Epidermal melanocyte (primary cell): Measurements from ENCODE around the gene ANKRA2.
A peak's percentile ranks its signal among the peaks of the same experiment; 100 is the strongest.
"Not testable (repeated sequence)": the region's sequence is repeated elsewhere in the genome, so short reads cannot be mapped to it uniquely, and the experiment has no call there.

Experiments
- DNase-seq: peaks from one replicate; pipeline ENCODE4 v3.0.0; 2011; ENCODE audit warnings: low spot score; ENCODE audit not compliant: insufficient read length

Gene ANKRA2

DNA sequence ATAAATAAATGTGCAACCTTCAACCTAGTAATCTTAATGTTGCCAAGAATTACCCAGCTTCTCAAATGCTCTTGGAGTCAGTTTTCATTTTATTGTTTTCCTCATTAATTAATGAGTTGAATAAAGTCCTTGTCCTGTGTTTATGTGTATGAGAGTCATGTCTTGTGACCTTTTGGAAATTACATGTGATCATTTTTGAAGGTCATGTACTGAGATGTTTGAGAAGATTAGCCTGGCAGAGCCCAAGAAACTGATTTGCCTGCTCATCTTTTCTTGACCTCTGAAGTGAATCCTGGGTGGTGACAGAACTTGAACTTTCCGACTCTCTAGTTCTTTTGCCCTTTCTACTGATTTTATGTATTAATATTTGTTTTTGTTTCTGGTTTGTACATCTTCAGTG lies 15.4 kb downstream of the ANKRA2 start:
- no peak for DNase-seq

DNA sequence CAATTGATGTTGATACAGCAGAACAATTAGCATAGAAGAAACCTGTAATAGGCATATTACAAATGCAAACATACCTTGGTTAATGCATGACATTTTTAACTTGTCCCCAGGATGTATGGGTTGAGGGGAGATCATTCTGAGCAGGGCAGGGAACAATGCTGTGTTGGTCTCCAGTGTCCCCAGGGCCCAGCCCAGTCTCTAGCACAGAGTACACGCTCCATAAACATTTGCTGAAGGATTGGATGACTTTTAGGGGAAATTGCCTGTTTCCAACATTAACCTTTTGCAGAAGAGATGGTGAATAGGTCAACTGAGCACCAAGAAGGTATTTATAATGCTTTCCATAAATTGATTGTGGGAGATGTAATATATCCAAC lies 20.0 kb downstream of the ANKRA2 start:
- no peak for DNase-seq

DNA sequence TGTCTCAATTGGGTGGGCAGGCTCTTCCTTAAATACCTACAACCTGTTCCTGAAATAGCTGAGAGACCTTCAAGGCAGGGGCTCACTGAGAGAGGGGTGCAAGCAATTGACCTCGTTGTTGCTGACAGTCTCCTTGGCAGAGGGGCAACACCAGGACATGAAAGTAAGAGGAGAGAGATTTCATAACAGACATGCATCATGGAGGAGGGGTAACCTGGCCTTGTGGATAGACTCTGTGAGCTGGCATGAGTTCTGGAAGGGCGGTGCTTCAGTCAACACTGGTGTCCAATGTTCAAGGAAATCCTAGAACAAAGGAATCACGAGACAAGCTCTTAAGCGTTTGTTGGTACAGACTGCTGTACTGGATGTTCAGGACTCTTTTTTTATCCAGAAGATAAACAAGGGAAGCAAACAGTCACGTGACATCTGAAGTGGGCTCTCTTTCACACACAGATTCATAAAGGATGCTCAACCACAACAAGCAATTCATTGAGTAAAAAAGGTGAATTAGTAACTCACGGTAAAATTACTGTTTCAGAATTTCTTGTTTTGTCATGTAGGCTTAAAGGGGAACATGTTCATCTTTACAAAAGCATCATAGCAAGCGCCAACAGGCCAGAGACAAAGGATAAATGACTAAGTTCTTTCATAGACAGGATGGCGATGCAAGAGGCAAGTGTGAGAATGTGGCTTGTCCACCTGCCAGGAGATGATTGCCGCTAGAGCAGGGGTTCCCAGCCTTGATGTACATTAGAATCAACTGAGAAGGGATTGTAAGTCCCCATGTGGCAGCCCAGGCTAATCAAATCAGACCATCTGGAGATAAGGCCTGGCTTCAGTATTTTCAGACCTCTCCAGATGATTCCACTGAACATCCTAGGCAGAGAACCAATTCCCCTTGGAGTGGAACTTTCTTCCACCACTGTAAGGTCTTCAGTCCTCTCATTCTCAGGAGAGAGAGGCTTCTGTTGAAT lies 20.7 kb downstream of the ANKRA2 start:
- DNase-seq = no peak

GRCh38 chr5:73542020-73542419 lies 23.4 kb downstream of the ANKRA2 start:
- DNase-seq = no peak

DNA sequence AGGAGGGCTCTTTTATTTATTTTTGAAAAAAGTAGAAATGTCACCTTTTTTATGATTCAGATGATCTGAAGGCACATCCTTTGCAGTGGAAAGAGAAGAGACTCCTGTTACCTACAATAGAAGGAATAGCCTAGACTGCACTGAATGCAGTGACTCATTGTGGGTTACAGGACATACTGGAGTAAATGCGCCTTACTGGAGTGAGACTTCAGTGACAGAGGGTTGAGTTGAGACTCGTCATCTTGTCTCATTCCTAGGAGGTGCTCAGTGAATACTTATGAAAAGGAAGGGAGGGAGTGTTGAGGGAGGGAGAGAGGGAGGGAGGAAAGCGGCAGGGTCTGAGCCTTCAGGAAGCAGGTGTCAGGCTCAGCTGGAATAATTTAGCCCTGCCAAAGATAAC lies 25.2 kb downstream of the ANKRA2 start:
- DNase-seq = no peak

GRCh38 chr5:73539730-73540129 lies 25.7 kb downstream of the ANKRA2 start:
- no peak for DNase-seq

- DNase-seq = no peak
Measured at GRCh38 chr5:73534971-73535370, 30.5 kb downstream of the ANKRA2 start.

- no peak for DNase-seq
Measured at GRCh38 chr5:73534011-73534644, 31.3 kb downstream of the ANKRA2 start.

- DNase-seq = no peak
Measured at GRCh38 chr5:73532195-73532594, 33.2 kb downstream of the ANKRA2 start.

GRCh38 chr5:73531356-73531755 lies 34.1 kb downstream of the ANKRA2 start:
- DNase-seq = no peak

- no peak for DNase-seq
Measured at GRCh38 chr5:73529081-73529480, 36.4 kb downstream of the ANKRA2 start.

- no peak for DNase-seq
Measured at GRCh38 chr5:73528248-73528647, 37.2 kb downstream of the ANKRA2 start.

GRCh38 chr5:73525606-73526203 lies 39.7 kb downstream of the ANKRA2 start:
- DNase-seq = no peak

DNA sequence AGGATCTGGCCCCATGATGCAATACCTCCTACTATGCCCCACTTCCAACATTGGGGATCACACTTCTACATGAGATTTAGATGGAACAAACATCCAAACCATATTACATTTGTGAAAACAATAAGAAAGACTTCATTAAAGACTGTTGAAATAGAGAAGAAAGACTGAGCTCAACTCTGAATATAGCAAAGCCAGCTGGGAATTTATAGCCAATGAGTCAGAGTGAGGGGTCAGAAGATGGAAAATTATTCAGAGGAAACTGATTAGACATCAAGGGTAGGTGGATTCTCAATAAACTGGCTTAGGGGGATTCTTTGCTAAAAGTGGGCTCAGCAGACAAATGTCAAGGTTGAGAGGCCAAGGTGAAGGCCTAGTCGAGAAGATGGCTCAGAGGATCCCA lies 41.6 kb downstream of the ANKRA2 start:
- no peak for DNase-seq

DNA sequence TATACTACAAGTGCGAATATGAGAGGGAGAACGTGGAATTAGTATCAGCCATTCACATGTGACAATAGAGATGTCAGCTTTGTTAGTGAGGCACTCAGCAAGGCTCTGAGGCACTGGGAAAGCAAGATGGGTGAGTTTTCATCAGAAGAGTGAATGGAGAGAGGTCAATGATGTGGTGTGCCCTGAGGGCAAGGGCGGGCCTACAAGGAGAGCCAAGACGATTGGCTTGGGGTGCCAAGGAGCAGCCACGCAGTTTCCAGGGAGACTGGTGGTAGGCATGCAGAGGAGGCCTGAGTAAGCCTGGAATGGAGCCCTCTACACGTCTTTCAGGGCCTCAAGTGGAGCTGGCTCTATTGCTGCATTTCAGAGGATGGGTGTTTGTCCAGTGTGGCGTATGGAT lies 42.5 kb downstream of the ANKRA2 start:
- no peak for DNase-seq

DNA sequence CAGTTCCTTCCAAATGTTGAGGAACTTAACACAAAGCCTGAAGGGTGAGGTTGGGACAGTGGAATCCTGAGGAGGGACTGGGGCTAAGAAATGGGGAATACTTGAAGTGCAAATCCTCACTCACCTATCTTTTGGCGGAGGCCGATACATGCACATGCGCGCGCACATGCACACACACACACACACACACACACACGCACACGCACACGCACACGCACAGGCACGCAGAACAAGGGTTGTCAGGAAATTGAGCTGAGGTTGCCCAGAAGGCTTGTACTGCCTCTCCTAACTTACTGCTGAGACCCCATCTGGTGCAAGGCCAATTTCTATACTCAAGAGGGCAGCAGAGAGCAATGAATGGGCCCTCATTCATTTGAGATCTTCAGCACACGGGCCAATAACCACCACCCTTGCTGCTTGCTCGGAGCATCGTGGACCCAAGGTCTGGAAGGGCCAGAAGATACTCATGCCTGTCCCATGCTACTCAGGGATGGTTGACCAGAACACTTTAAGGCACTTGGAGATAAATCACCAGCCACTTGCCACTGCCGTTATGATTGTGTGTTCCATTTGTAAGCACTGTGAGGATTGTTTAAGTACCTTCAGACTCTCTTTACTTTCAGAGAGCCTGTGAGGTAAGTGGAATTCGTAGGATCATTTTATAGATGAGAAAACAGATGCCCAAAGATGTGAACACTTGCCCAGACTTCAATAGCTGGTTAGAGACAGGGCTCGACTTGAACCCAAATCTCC lies 45.7 kb downstream of the ANKRA2 start:
- peak; percentile 86 for DNase-seq

DNA sequence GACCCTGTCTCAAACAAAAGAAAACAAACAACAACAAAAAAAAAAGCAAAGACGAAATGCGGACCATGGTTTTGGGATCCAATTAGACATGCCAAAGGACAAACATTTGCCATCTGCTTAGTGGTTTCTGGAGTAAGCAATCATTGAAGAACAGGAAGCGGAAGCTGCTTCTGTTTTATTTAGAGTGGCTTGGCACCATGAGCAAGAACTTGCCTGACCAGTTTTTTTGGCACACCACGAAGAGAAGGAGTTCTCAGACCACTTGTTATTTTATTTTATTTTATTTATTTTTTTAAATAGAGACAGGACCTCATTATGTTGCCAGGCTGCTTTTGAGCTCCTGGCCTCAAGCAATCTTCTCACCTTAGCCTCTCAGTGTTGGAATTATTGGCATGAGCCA lies 50.2 kb downstream of the ANKRA2 start:
- no peak for DNase-seq

- DNase-seq = no peak
Measured at GRCh38 chr5:73514418-73514817, 51.0 kb downstream of the ANKRA2 start.

- DNase-seq = no peak
Measured at GRCh38 chr5:73513996-73514395, 51.4 kb downstream of the ANKRA2 start.

GRCh38 chr5:73508521-73508920 lies 56.9 kb downstream of the ANKRA2 start:
- DNase-seq = not testable (repeated sequence)

GRCh38 chr5:73507062-73507461 lies 58.4 kb downstream of the ANKRA2 start:
- peak; percentile 54 for DNase-seq
